SK-N-SH treated with all-trans-retinoic acid at 6 μM for 48 hours (cell line): ENCODE measurements around the gene SLC6A3.

Experiments
- OSR1 ChIP-seq: fragments of 250-450 bp; sonication (Bioruptor Pico); IDR thresholded peaks from 2 replicates; pipeline ENCODE4 v1.8.0; 2022; ENCODE audit warnings: moderate library complexity, mild to moderate bottlenecking, inconsistent platforms
- ZFP3 ChIP-seq: fragments of 250-450 bp; sonication (Bioruptor Pico); IDR thresholded peaks from 2 replicates; pipeline ENCODE4 v1.5.0; 2020; ENCODE audit warnings: mild to moderate bottlenecking, moderate library complexity

GRCh38 chr5:1474866-1475543, 29.8 kb upstream of the SLC6A3 start:
- TF ChIP-seq ZFP3 (CRISPR knock-in tag) = no peak
- TF ChIP-seq OSR1 (CRISPR knock-in tag) = no peak
